ENCODE results near the gene GYPC. TPM values are rescaled to one million over a fixed set of nuclear protein-coding genes. Genes with fewer than 3 reads are reported as not detected.

Gene GYPC
- total RNA-seq, 1 experiment from 2014 or later = 28.1 TPM

DNA sequence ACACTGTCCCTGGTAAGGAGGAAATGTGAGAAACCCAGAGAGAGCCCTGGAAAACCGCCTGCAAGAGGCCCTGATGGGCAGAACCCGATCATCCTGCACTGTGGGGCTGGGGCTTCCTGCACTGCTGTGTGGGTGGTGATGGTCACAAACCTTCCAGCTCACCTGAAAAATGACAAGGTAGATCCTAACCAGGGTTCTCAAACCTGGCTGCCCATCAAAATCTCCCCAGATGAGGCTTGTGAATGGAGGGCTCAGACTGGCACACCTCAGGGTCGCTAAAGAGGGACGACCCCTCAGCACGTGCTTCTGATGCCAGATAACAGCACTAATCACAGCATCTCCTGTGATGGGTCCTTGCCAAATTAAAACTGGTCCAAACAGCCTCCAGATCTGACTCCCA, 74.7 kb downstream of the GYPC start:
- TF ChIP-seq ZNF396 (CRISPR knock-in tag; IDR thresholded peaks at IDR 0.05; ENCODE audit: borderline replicate concordance) (no peak), RELA (CRISPR knock-in tag; IDR thresholded peaks at IDR 0.05; ENCODE audit: borderline replicate concordance) (no peak), FOXJ3 (CRISPR knock-in tag; IDR thresholded peaks at IDR 0.05; ENCODE audit: borderline replicate concordance) (no peak), TP53 (CRISPR knock-in tag; IDR thresholded peaks at IDR 0.05) (no peak), NFYB (CRISPR knock-in tag; conservative IDR thresholded peaks at IDR 0.05; ENCODE audit: low read depth) (no peak), NFATC4 (CRISPR knock-in tag; IDR thresholded peaks at IDR 0.05) (no peak), TCF7 (CRISPR knock-in tag; IDR thresholded peaks at IDR 0.05; ENCODE audit: low read depth) (no peak), ZNF317 (CRISPR knock-in tag; IDR thresholded peaks at IDR 0.05; ENCODE audit: borderline replicate concordance, low read depth) (no peak), IRF2 (CRISPR knock-in tag; IDR thresholded peaks at IDR 0.05; ENCODE audit: borderline replicate concordance, low read depth) (no peak), JUN (CRISPR knock-in tag; IDR thresholded peaks at IDR 0.05) (no peak), ZNF232 (CRISPR knock-in tag; IDR thresholded peaks at IDR 0.05) (no peak), ZNF263 (CRISPR knock-in tag; IDR thresholded peaks at IDR 0.05; ENCODE audit: low read depth) (no peak)
- TF ChIP-seq, protein P1, sequence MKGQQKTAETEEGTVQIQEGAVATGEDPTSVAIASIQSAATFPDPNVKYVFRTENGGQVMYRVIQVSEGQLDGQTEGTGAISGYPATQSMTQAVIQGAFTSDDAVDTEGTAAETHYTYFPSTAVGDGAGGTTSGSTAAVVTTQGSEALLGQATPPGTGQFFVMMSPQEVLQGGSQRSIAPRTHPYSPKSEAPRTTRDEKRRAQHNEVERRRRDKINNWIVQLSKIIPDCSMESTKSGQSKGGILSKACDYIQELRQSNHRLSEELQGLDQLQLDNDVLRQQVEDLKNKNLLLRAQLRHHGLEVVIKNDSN (CRISPR knock-in tag; IDR thresholded peaks at IDR 0.05) = no peak
- TF ChIP-seq, protein P2, sequence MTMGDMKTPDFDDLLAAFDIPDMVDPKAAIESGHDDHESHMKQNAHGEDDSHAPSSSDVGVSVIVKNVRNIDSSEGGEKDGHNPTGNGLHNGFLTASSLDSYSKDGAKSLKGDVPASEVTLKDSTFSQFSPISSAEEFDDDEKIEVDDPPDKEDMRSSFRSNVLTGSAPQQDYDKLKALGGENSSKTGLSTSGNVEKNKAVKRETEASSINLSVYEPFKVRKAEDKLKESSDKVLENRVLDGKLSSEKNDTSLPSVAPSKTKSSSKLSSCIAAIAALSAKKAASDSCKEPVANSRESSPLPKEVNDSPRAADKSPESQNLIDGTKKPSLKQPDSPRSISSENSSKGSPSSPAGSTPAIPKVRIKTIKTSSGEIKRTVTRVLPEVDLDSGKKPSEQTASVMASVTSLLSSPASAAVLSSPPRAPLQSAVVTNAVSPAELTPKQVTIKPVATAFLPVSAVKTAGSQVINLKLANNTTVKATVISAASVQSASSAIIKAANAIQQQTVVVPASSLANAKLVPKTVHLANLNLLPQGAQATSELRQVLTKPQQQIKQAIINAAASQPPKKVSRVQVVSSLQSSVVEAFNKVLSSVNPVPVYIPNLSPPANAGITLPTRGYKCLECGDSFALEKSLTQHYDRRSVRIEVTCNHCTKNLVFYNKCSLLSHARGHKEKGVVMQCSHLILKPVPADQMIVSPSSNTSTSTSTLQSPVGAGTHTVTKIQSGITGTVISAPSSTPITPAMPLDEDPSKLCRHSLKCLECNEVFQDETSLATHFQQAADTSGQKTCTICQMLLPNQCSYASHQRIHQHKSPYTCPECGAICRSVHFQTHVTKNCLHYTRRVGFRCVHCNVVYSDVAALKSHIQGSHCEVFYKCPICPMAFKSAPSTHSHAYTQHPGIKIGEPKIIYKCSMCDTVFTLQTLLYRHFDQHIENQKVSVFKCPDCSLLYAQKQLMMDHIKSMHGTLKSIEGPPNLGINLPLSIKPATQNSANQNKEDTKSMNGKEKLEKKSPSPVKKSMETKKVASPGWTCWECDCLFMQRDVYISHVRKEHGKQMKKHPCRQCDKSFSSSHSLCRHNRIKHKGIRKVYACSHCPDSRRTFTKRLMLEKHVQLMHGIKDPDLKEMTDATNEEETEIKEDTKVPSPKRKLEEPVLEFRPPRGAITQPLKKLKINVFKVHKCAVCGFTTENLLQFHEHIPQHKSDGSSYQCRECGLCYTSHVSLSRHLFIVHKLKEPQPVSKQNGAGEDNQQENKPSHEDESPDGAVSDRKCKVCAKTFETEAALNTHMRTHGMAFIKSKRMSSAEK (CRISPR knock-in tag; IDR thresholded peaks at IDR 0.05; ENCODE audit: borderline replicate concordance) = no peak
- TF ChIP-seq, protein P3, sequence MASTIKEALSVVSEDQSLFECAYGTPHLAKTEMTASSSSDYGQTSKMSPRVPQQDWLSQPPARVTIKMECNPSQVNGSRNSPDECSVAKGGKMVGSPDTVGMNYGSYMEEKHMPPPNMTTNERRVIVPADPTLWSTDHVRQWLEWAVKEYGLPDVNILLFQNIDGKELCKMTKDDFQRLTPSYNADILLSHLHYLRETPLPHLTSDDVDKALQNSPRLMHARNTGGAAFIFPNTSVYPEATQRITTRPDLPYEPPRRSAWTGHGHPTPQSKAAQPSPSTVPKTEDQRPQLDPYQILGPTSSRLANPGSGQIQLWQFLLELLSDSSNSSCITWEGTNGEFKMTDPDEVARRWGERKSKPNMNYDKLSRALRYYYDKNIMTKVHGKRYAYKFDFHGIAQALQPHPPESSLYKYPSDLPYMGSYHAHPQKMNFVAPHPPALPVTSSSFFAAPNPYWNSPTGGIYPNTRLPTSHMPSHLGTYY (CRISPR knock-in tag; IDR thresholded peaks at IDR 0.05) = no peak
- TF ChIP-seq, protein P4, sequence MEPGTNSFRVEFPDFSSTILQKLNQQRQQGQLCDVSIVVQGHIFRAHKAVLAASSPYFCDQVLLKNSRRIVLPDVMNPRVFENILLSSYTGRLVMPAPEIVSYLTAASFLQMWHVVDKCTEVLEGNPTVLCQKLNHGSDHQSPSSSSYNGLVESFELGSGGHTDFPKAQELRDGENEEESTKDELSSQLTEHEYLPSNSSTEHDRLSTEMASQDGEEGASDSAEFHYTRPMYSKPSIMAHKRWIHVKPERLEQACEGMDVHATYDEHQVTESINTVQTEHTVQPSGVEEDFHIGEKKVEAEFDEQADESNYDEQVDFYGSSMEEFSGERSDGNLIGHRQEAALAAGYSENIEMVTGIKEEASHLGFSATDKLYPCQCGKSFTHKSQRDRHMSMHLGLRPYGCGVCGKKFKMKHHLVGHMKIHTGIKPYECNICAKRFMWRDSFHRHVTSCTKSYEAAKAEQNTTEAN (CRISPR knock-in tag; IDR thresholded peaks at IDR 0.05) = no peak
- TF ChIP-seq, protein P5, sequence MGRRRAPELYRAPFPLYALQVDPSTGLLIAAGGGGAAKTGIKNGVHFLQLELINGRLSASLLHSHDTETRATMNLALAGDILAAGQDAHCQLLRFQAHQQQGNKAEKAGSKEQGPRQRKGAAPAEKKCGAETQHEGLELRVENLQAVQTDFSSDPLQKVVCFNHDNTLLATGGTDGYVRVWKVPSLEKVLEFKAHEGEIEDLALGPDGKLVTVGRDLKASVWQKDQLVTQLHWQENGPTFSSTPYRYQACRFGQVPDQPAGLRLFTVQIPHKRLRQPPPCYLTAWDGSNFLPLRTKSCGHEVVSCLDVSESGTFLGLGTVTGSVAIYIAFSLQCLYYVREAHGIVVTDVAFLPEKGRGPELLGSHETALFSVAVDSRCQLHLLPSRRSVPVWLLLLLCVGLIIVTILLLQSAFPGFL (CRISPR knock-in tag; IDR thresholded peaks at IDR 0.05; ENCODE audit: borderline replicate concordance) = no peak
- TF ChIP-seq, protein P6, sequence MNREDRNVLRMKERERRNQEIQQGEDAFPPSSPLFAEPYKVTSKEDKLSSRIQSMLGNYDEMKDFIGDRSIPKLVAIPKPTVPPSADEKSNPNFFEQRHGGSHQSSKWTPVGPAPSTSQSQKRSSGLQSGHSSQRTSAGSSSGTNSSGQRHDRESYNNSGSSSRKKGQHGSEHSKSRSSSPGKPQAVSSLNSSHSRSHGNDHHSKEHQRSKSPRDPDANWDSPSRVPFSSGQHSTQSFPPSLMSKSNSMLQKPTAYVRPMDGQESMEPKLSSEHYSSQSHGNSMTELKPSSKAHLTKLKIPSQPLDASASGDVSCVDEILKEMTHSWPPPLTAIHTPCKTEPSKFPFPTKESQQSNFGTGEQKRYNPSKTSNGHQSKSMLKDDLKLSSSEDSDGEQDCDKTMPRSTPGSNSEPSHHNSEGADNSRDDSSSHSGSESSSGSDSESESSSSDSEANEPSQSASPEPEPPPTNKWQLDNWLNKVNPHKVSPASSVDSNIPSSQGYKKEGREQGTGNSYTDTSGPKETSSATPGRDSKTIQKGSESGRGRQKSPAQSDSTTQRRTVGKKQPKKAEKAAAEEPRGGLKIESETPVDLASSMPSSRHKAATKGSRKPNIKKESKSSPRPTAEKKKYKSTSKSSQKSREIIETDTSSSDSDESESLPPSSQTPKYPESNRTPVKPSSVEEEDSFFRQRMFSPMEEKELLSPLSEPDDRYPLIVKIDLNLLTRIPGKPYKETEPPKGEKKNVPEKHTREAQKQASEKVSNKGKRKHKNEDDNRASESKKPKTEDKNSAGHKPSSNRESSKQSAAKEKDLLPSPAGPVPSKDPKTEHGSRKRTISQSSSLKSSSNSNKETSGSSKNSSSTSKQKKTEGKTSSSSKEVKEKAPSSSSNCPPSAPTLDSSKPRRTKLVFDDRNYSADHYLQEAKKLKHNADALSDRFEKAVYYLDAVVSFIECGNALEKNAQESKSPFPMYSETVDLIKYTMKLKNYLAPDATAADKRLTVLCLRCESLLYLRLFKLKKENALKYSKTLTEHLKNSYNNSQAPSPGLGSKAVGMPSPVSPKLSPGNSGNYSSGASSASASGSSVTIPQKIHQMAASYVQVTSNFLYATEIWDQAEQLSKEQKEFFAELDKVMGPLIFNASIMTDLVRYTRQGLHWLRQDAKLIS (CRISPR knock-in tag; IDR thresholded peaks at IDR 0.05; ENCODE audit: borderline replicate concordance) = no peak
- TF ChIP-seq, protein P7, sequence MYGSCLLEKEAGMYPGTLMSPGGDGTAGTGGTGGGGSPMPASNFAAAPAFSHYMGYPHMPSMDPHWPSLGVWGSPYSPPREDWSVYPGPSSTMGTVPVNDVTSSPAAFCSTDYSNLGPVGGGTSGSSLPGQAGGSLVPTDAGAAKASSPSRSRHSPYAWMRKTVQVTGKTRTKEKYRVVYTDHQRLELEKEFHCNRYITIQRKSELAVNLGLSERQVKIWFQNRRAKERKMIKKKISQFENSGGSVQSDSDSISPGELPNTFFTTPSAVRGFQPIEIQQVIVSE (CRISPR knock-in tag; IDR thresholded peaks at IDR 0.05; ENCODE audit: borderline replicate concordance) = no peak
- TF ChIP-seq, protein P8, sequence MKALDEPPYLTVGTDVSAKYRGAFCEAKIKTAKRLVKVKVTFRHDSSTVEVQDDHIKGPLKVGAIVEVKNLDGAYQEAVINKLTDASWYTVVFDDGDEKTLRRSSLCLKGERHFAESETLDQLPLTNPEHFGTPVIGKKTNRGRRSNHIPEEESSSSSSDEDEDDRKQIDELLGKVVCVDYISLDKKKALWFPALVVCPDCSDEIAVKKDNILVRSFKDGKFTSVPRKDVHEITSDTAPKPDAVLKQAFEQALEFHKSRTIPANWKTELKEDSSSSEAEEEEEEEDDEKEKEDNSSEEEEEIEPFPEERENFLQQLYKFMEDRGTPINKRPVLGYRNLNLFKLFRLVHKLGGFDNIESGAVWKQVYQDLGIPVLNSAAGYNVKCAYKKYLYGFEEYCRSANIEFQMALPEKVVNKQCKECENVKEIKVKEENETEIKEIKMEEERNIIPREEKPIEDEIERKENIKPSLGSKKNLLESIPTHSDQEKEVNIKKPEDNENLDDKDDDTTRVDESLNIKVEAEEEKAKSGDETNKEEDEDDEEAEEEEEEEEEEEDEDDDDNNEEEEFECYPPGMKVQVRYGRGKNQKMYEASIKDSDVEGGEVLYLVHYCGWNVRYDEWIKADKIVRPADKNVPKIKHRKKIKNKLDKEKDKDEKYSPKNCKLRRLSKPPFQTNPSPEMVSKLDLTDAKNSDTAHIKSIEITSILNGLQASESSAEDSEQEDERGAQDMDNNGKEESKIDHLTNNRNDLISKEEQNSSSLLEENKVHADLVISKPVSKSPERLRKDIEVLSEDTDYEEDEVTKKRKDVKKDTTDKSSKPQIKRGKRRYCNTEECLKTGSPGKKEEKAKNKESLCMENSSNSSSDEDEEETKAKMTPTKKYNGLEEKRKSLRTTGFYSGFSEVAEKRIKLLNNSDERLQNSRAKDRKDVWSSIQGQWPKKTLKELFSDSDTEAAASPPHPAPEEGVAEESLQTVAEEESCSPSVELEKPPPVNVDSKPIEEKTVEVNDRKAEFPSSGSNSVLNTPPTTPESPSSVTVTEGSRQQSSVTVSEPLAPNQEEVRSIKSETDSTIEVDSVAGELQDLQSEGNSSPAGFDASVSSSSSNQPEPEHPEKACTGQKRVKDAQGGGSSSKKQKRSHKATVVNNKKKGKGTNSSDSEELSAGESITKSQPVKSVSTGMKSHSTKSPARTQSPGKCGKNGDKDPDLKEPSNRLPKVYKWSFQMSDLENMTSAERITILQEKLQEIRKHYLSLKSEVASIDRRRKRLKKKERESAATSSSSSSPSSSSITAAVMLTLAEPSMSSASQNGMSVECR (CRISPR knock-in tag; IDR thresholded peaks at IDR 0.05; ENCODE audit: borderline replicate concordance) = no peak
- H3K36me3 Mint-ChIP-seq = peaks cover under 1% of the 10 kb centered on the region; the same call in 1 of the 2 replicates
- H3K4me1 Mint-ChIP-seq = no peaks in the 10 kb centered on the region
- no peak overlapping the region for H3K27ac Mint-ChIP-seq
- ChIA-PET CTCF (no interaction called here), POLR2A (no interaction called here)
- H3K4me3 Mint-ChIP-seq = no peak overlapping the region
- peaks cover 14% of the 10 kb centered on the region for H3K9me3 Mint-ChIP-seq
- H3K27me3 Mint-ChIP-seq (ENCODE audit: low read depth) = no peaks in the 10 kb centered on the region
- no peak for DNase-seq (ENCODE audit: low spot score)
- no peak for ATAC-seq
